HG03139 (cell line): ENCODE data around the gene UBXN11.
"Not testable (repeated sequence)": the region's sequence is repeated elsewhere in the genome, so short reads cannot be mapped to it uniquely, and the experiment has no call there.

Experiments used
- ATAC-seq: cut with Tn5 transposase; IDR thresholded peaks from one replicate; pipeline ENCODE4 v1.9.1; 2021; ENCODE audit not compliant: unreplicated experiment

The UBXN11 gene

GRCh38 chr1:26307363-26307781, 936 bp upstream of the UBXN11 start:
- no peak for ATAC-seq

GRCh38 chr1:26305667-26306289, 658 bp downstream of the UBXN11 start:
- ATAC-seq, result no peak

- ATAC-seq, result no peak
Observed at GRCh38 chr1:26302733-26303405, 3.6 kb downstream of the UBXN11 start.

- ATAC-seq, result no peak
Observed at GRCh38 chr1:26300578-26301275, 5.7 kb downstream of the UBXN11 start.

- no peak for ATAC-seq
Observed at GRCh38 chr1:26297791-26298124, 8.7 kb downstream of the UBXN11 start.

- no peak for ATAC-seq
Observed at GRCh38 chr1:26297057-26297790, 9.2 kb downstream of the UBXN11 start.

GRCh38 chr1:26296340-26297056, 9.9 kb downstream of the UBXN11 start:
- ATAC-seq, result no peak

GRCh38 chr1:26295194-26296138, 11.0 kb downstream of the UBXN11 start:
- no peak for ATAC-seq

GRCh38 chr1:26293911-26294463, 12.4 kb downstream of the UBXN11 start:
- ATAC-seq, result no peak

GRCh38 chr1:26292735-26293134, 13.7 kb downstream of the UBXN11 start:
- ATAC-seq, result not testable (repeated sequence)

- ATAC-seq, result no peak
Observed at GRCh38 chr1:26291939-26292338, 14.5 kb downstream of the UBXN11 start.

- no peak for ATAC-seq
Observed at GRCh38 chr1:26291433-26291832, 15.0 kb downstream of the UBXN11 start.

GRCh38 chr1:26290882-26291261, 15.6 kb downstream of the UBXN11 start:
- no peak for ATAC-seq

GRCh38 chr1:26290122-26290881, 16.1 kb downstream of the UBXN11 start:
- ATAC-seq, result no peak

- no peak for ATAC-seq
Observed at GRCh38 chr1:26289158-26290059, 17.0 kb downstream of the UBXN11 start.

- no peak for ATAC-seq
Observed at GRCh38 chr1:26288311-26288941, 18.0 kb downstream of the UBXN11 start.

- ATAC-seq, result no peak
Observed at GRCh38 chr1:26287811-26288210, 18.6 kb downstream of the UBXN11 start.
